Parathyroid adenoma (tissue), 2 donors: ENCODE data around the gene ARFIP1.

Experiments used
- H2AFZ ChIP-seq: fragments of 300-600 bp; sonication (generic); one replicate; pipeline ENCODE4 v1.7.0; 2017; ENCODE audit warnings: antibody characterized with exemption, mild to moderate bottlenecking
- H3K27ac ChIP-seq: fragments of 300-600 bp; sonication (generic); one replicate; pipeline ENCODE4 v1.7.0; 2017
- H3K27me3 ChIP-seq: fragments of 300-600 bp; sonication (generic); one replicate; pipeline ENCODE4 v1.7.0; 2017; ENCODE audit warnings: low read length; ENCODE audit not compliant: control insufficient read depth, insufficient read depth
- H3K36me3 ChIP-seq: fragments of 300-600 bp; sonication (generic); one replicate; pipeline ENCODE4 v1.7.0; 2017; ENCODE audit warnings: low read length; ENCODE audit not compliant: control insufficient read depth, insufficient read depth
- H3K4me1 ChIP-seq: fragments of 300-600 bp; sonication (generic); one replicate; pipeline ENCODE4 v1.7.0; 2017; ENCODE audit warnings: control low read depth
- H3K4me2 ChIP-seq: fragments of 300-600 bp; sonication (generic); one replicate; pipeline ENCODE4 v1.7.0; 2017; ENCODE audit warnings: low read length
- H3K4me3 ChIP-seq: fragments of 300-600 bp; sonication (generic); one replicate; pipeline ENCODE4 v1.7.0; 2017; ENCODE audit warnings: low read depth, low read length
- H3K79me2 ChIP-seq: fragments of 300-600 bp; sonication (generic); one replicate; pipeline ENCODE4 v1.7.0; 2017; ENCODE audit warnings: control low read depth
- H3K9ac ChIP-seq: fragments of 300-600 bp; sonication (generic); one replicate; pipeline ENCODE4 v1.7.0; 2017; ENCODE audit warnings: mild to moderate bottlenecking
- H3K9me3 ChIP-seq: fragments of 300-600 bp; sonication (generic); one replicate; pipeline ENCODE4 v1.7.0; 2017; ENCODE audit warnings: low read length; ENCODE audit not compliant: control insufficient read depth
- TF ChIP-seq, protein P1 (sequence below): fragments of 300-600 bp; sonication (generic); IDR thresholded peaks from one replicate; pipeline ENCODE4 v1.7.0; 2017; ENCODE audit warnings: antibody characterized with exemption, mild to moderate bottlenecking
- donor health status: primary hyperparathyroidism.

Gene ARFIP1

DNA sequence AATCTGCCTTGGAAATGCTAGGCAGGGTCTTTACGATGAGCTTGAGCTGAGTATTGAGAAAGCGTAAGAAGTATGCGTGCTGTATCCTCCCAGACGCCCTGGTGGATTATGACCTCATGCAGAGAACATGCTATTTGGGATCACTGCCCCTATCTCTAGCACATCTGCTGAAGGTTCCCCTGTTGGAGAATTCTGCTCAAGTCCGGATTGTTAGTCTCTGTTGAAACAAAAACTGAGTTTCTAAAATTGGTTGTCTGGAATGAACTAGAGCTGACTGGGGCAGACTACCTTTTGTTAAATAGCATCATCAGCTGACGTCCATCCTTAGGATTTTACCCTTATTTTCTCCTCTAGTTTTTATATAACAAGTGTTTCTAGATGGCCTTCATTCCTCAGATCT is 163.9 kb downstream of the ARFIP1 start:
- Histone ChIP-seq H3K79me2 (peaks cover 16% of the 10 kb centered on the region), H3K4me2 (peak overlapping the region; percentile 14), H2AFZ (no peak overlapping the region), H3K36me3 (no peaks in the 10 kb centered on the region), H3K9me3 (no peaks in the 10 kb centered on the region), H3K27ac (peak overlapping the region; percentile 68), H3K27me3 (no peaks in the 10 kb centered on the region), H3K9ac (no peak overlapping the region), H3K4me3 (no peak overlapping the region), H3K4me1 (peaks cover 17% of the 10 kb centered on the region)
- TF ChIP-seq, protein P1, sequence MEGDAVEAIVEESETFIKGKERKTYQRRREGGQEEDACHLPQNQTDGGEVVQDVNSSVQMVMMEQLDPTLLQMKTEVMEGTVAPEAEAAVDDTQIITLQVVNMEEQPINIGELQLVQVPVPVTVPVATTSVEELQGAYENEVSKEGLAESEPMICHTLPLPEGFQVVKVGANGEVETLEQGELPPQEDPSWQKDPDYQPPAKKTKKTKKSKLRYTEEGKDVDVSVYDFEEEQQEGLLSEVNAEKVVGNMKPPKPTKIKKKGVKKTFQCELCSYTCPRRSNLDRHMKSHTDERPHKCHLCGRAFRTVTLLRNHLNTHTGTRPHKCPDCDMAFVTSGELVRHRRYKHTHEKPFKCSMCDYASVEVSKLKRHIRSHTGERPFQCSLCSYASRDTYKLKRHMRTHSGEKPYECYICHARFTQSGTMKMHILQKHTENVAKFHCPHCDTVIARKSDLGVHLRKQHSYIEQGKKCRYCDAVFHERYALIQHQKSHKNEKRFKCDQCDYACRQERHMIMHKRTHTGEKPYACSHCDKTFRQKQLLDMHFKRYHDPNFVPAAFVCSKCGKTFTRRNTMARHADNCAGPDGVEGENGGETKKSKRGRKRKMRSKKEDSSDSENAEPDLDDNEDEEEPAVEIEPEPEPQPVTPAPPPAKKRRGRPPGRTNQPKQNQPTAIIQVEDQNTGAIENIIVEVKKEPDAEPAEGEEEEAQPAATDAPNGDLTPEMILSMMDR: no peak

DNA sequence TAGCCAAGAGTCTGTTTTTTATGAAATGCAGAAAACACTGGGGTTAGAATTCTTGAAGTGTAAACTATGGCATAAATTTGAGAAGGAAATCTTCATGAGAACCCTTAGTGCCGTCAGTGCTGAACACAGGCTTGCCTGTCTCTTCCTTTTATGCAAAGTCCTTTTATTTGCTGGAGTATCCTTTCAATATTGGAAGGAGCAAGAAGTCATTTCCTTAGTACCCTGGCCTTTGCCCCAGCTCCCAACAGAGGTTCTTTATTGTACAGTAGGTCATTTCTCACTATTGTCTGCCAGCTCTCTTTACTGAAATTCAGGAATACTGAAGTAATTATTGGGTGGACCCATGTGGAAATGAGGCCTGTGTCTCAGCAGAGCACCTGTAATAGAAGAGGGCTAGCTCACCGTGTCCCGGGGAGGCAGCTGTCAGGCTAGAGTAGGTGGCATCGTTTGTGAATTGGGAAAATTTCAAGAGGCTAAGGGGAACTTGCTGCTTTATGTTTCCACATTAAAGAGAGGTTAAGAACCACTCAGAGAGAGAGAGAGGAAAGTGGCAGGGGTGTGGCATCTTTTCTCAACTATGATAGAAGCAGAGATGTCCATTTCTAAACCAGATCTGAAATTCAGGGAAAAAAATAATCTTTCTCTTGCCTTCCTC is 165.0 kb downstream of the ARFIP1 start:
- H3K9ac ChIP-seq: no peak overlapping the region
- H3K36me3 ChIP-seq: no peaks in the 10 kb centered on the region
- H3K27me3 ChIP-seq: no peaks in the 10 kb centered on the region
- H3K4me1 ChIP-seq: peaks cover 14% of the 10 kb centered on the region
- H3K79me2 ChIP-seq: peaks cover 9% of the 10 kb centered on the region
- H3K4me3 ChIP-seq: no peak overlapping the region
- H3K9me3 ChIP-seq: no peaks in the 10 kb centered on the region
- H3K27ac ChIP-seq: no peak overlapping the region
- H3K4me2 ChIP-seq: no peak overlapping the region
- TF ChIP-seq, protein P1: no peak
- no peak overlapping the region for H2AFZ ChIP-seq

DNA sequence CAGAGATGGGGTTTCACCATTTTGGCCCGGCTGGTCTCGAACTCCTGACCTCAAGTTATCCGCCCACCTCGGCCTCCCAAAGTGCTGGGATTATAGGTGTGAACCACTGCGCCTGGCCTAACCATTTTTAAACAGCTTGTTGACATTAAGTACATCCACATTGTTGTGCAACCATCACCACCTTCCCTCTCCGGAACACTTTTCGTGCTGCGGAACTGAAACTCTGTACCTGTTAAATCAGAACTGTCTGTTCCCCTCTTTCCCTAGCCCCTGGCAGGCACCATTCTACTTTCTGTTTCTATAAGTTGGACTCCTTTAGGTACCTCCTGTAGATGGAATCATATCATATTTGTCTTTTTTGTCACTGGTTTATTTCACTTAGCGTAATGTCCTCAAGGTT is 165.9 kb downstream of the ARFIP1 start:
- peaks cover 18% of the 10 kb centered on the region for H3K4me1 ChIP-seq
- no peak overlapping the region for H3K4me2 ChIP-seq
- H3K9ac ChIP-seq: no peak overlapping the region
- no peak overlapping the region for H3K27ac ChIP-seq
- no peak overlapping the region for H2AFZ ChIP-seq
- no peak overlapping the region for H3K4me3 ChIP-seq
- H3K27me3 ChIP-seq: no peaks in the 10 kb centered on the region
- TF ChIP-seq, protein P1: no peak
- H3K9me3 ChIP-seq: no peaks in the 10 kb centered on the region
- H3K36me3 ChIP-seq: no peaks in the 10 kb centered on the region
- peaks cover 9% of the 10 kb centered on the region for H3K79me2 ChIP-seq

DNA sequence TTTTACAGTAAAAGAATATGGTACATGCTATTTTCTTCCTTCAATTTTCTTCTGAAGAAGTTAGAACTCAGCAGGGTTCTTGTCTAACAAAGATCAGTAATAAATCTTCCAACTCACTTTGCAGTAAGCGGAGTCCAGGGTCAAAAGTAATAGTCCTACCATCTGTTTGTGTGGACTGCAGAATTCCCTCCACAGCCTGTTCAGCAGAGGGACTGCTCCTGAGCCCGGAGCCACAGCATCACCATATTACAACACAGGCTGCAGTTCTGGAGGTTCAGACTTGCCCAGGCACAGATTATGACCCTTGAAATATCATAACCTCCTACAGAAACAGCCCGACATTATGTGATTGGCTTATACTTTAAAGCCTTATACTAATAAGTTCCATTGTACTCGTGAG is 166.7 kb downstream of the ARFIP1 start:
- TF ChIP-seq, protein P1: no peak
- no peak overlapping the region for H3K4me2 ChIP-seq
- H3K79me2 ChIP-seq: peaks cover 12% of the 10 kb centered on the region
- no peak overlapping the region for H3K9ac ChIP-seq
- no peak overlapping the region for H2AFZ ChIP-seq
- H3K4me3 ChIP-seq: no peak overlapping the region
- no peaks in the 10 kb centered on the region for H3K36me3 ChIP-seq
- H3K4me1 ChIP-seq: peaks cover 21% of the 10 kb centered on the region
- H3K27ac ChIP-seq: no peak overlapping the region
- no peaks in the 10 kb centered on the region for H3K27me3 ChIP-seq
- H3K9me3 ChIP-seq: no peaks in the 10 kb centered on the region

DNA sequence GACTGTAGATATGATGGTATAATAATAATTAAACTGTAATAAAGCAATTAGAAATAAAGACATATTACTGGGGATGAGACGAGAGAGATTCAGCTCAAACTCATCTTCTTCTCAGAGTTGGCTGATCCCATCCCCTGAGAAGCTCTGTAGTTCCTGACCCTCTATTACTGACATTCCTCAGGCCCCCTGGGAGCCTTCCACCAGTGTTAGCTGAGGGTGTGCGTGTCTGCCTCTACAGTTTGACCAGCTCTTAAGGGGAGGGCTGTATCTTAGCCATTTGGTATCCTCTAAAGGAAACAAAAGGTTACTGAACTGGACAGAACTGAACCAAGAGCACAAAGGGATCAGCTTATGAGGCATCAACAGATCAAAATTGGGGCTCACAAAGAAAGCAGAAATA is 167.6 kb downstream of the ARFIP1 start:
- H3K27ac ChIP-seq: no peak overlapping the region
- H3K4me2 ChIP-seq: no peak overlapping the region
- H3K36me3 ChIP-seq: no peaks in the 10 kb centered on the region
- peaks cover 21% of the 10 kb centered on the region for H3K4me1 ChIP-seq
- peaks cover 12% of the 10 kb centered on the region for H3K79me2 ChIP-seq
- no peak overlapping the region for H2AFZ ChIP-seq
- TF ChIP-seq, protein P1: no peak
- H3K27me3 ChIP-seq: no peaks in the 10 kb centered on the region
- no peaks in the 10 kb centered on the region for H3K9me3 ChIP-seq
- H3K4me3 ChIP-seq: no peak overlapping the region
- no peak overlapping the region for H3K9ac ChIP-seq
